MCF 10A (cell line): ENCODE results near the gene DLG2. TPM values are rescaled to one million over a fixed set of nuclear protein-coding genes. Genes with fewer than 3 reads are reported as not detected.

Experiments used
- BruUV-seq: library from RNA; stranded (reverse); fragments of 400-500 nt; replicated peaks from 2 replicates; lab custom pipeline; 2021; lab: Mats Ljungman, UMichigan
- CTCF ChIA-PET: fragments of 300-600 bp; sonication (Branson Sonifier 250); formaldehyde crosslinking; extraction: SDS; loops from one replicate; lab custom pipeline; 2021; ENCODE audit warnings: antibody characterized with exemption, inconsistent platforms; lab: Yijun Ruan, JAX
- POLR2A ChIA-PET: fragments of 300-600, 350-650 bp; sonication (Branson Sonifier 250); formaldehyde crosslinking; extraction: SDS; loops from one replicate; lab custom pipeline; 2020; ENCODE audit warnings: antibody characterized with exemption, inconsistent platforms; lab: Yijun Ruan, JAX
- DNase-seq: peaks from one replicate; pipeline ENCODE4 v3.0.0-alpha.2; 2018; ENCODE audit not compliant: unreplicated experiment
- H3K27ac Mint-ChIP-seq: one replicate; pipeline ENCODE4 v1.8.0; 2022; ENCODE audit warnings: mild to moderate bottlenecking, low read depth, mixed read lengths; ENCODE audit not compliant: unreplicated experiment
- H3K27me3 Mint-ChIP-seq: one replicate; pipeline ENCODE4 v1.8.0; 2022; ENCODE audit warnings: mixed read lengths; ENCODE audit not compliant: insufficient read depth, unreplicated experiment
- H3K36me3 Mint-ChIP-seq: one replicate; pipeline ENCODE4 v1.8.0; 2022; ENCODE audit warnings: mild to moderate bottlenecking, moderate library complexity, mixed read lengths; ENCODE audit not compliant: insufficient read depth, unreplicated experiment
- H3K4me1 Mint-ChIP-seq: one replicate; pipeline ENCODE4 v1.8.0; 2022; ENCODE audit warnings: mixed read lengths; ENCODE audit not compliant: insufficient read depth, unreplicated experiment
- H3K4me3 Mint-ChIP-seq: one replicate; pipeline ENCODE4 v1.8.0; 2022; ENCODE audit warnings: mild to moderate bottlenecking, moderate library complexity, mixed read lengths; ENCODE audit not compliant: unreplicated experiment
- H3K9me3 Mint-ChIP-seq: one replicate; pipeline ENCODE4 v1.8.0; 2022; ENCODE audit warnings: mixed read lengths; ENCODE audit not compliant: unreplicated experiment
- CTCF ChIP-seq: fragments of 200-600 bp; IDR thresholded peaks from one replicate; pipeline ENCODE4 v1.8.0; 2022; ENCODE audit warnings: antibody characterized with exemption, mild to moderate bottlenecking; ENCODE audit not compliant: unreplicated experiment
- intact Hi-C: fragments of 100-400 bp; cut with micrococcal nuclease; formaldehyde crosslinking; loops from 2 replicates; pipeline ENCODE4 v1.14.1; 2022
- total RNA-seq: library from RNA; stranded (reverse); gene quantifications from 2 replicates; pipeline ENCODE4 v1.2.3, GENCODE V29; 2022

DLG2 gene
- total RNA-seq, 1 experiment from 2014 or later = 0.26 TPM

- CTCF ChIA-PET = interaction anchor here (0.6 to 1.2 kb wide), 2 partner anchors 464 to 477 kb away, joined by 3 to 5 read pairs; no protein-coding TSS in a partner anchor
- DNase-seq = no peak
- TF ChIP-seq CTCF = no peak
- POLR2A ChIA-PET = no interaction called here
- Mint-ChIP-seq H3K36me3 (peaks cover 6% of the 10 kb centered on the region), H3K27ac (no peak overlapping the region), H3K4me1 (no peaks in the 10 kb centered on the region), H3K27me3 (no peaks in the 10 kb centered on the region), H3K4me3 (no peak overlapping the region), H3K9me3 (peaks cover 8% of the 10 kb centered on the region)
- intact Hi-C loops = no loop called here
- BruUV-seq = no TSS peak
Measured at GRCh38 chr11:84292006-84292405, 1335.1 kb downstream of the DLG2 start.

- H3K36me3 Mint-ChIP-seq = peaks cover 6% of the 10 kb centered on the region
- ChIA-PET POLR2A (no interaction called here), CTCF (no interaction called here)
- peaks cover 15% of the 10 kb centered on the region for H3K9me3 Mint-ChIP-seq
- H3K27me3 Mint-ChIP-seq = no peaks in the 10 kb centered on the region
- H3K27ac Mint-ChIP-seq = no peak overlapping the region
- BruUV-seq = no TSS peak
- no peak for DNase-seq
- no peak overlapping the region for H3K4me3 Mint-ChIP-seq
- no peaks in the 10 kb centered on the region for H3K4me1 Mint-ChIP-seq
- intact Hi-C loops = no loop called here
- TF ChIP-seq CTCF = no peak
Measured at GRCh38 chr11:84290647-84291046, 1336.5 kb downstream of the DLG2 start.

GRCh38 chr11:84289381-84289906, 1337.7 kb downstream of the DLG2 start:
- Mint-ChIP-seq H3K36me3 (peaks cover 6% of the 10 kb centered on the region), H3K9me3 (peaks cover 16% of the 10 kb centered on the region), H3K27me3 (no peaks in the 10 kb centered on the region), H3K27ac (no peak overlapping the region), H3K4me1 (no peaks in the 10 kb centered on the region), H3K4me3 (no peak overlapping the region)
- BruUV-seq = no TSS peak
- no peak for DNase-seq
- POLR2A ChIA-PET = no interaction called here
- intact Hi-C loops = no loop called here
- CTCF ChIA-PET = no interaction called here
- no peak for TF ChIP-seq CTCF

GRCh38 chr11:84273541-84273940, 1353.6 kb downstream of the DLG2 start:
- BruUV-seq = no TSS peak
- intact Hi-C loops = no loop called here

More at GRCh38 chr11:84273541-84273940, 1353.6 kb downstream of the DLG2 start:
- Mint-ChIP-seq H3K4me1 (no peaks in the 10 kb centered on the region), H3K27ac (no peak overlapping the region), H3K4me3 (no peak overlapping the region), H3K9me3 (no peaks in the 10 kb centered on the region), H3K27me3 (peaks cover 1% of the 10 kb centered on the region), H3K36me3 (no peaks in the 10 kb centered on the region)
- ChIA-PET CTCF (no interaction called here), POLR2A (no interaction called here)
- no peak for DNase-seq
- no peak for TF ChIP-seq CTCF
